IMR-90 (cell line): ENCODE data around the gene NDUFV3.

ENCODE experiments used
- CEBPB ChIP-seq: IDR thresholded peaks from 2 replicates; pipeline ENCODE4 v1.6.1; 2012; ENCODE audit warnings: low read depth, low read length, improper control_type of control experiment
- CHD1 ChIP-seq: IDR thresholded peaks from 2 replicates; pipeline ENCODE4 v1.6.1; 2012; ENCODE audit warnings: low read depth, low read length, improper control_type of control experiment
- MAFK ChIP-seq: IDR thresholded peaks from 2 replicates; pipeline ENCODE4 v1.6.1; 2012; ENCODE audit warnings: low read depth, low read length, improper control_type of control experiment
- MAZ ChIP-seq: IDR thresholded peaks from 2 replicates; pipeline ENCODE4 v1.6.1; 2012; ENCODE audit warnings: low read depth, mild to moderate bottlenecking, low read length, improper control_type of control experiment, moderate library complexity, borderline replicate concordance
- MXI1 ChIP-seq: IDR thresholded peaks from 2 replicates; pipeline ENCODE4 v1.6.1; 2012; ENCODE audit warnings: low read depth, mild to moderate bottlenecking, low read length, moderate library complexity, borderline replicate concordance
- NFE2L2 ChIP-seq: fragments of 150-350 bp; IDR thresholded peaks from 2 replicates; pipeline ENCODE4 v1.6.1; 2016; ENCODE audit warnings: low read depth, mild to moderate bottlenecking, low read length
- POLR2A ChIP-seq: IDR thresholded peaks from 2 replicates; pipeline ENCODE4 v1.6.1; 2012; ENCODE audit warnings: mild to moderate bottlenecking, low read depth, low read length
- RAD21 ChIP-seq: IDR thresholded peaks from 2 replicates; pipeline ENCODE4 v1.6.1; 2012; ENCODE audit warnings: low read length, improper control_type of control experiment
- RCOR1 ChIP-seq: IDR thresholded peaks from 2 replicates; pipeline ENCODE4 v1.6.1; 2012; ENCODE audit warnings: mild to moderate bottlenecking, low read length, improper control_type of control experiment; ENCODE audit not compliant: insufficient replicate concordance
- RFX5 ChIP-seq: IDR thresholded peaks from 2 replicates; pipeline ENCODE4 v1.8.0; 2012; ENCODE audit warnings: low read depth, mild to moderate bottlenecking, low read length, moderate library complexity
- SMC3 ChIP-seq: fragments of 150-350 bp; IDR thresholded peaks from 2 replicates; pipeline ENCODE4 v1.6.1; 2016; ENCODE audit warnings: low read depth, mild to moderate bottlenecking, antibody characterized with exemption, low read length, moderate library complexity
- TF ChIP-seq, protein P1 (sequence below): fragments of 150-350 bp; IDR thresholded peaks from 2 replicates; pipeline ENCODE4 v1.6.1; 2017; ENCODE audit warnings: mild to moderate bottlenecking, antibody characterized with exemption, low read length, low read depth
- TF ChIP-seq, protein P2 (sequence below): conservative IDR thresholded peaks from 2 replicates; pipeline ENCODE4 v1.5.1; 2012; ENCODE audit warnings: mild to moderate bottlenecking, low read depth, low read length, improper control_type of control experiment
- TF ChIP-seq, protein P3 (sequence below): fragments of 150-350 bp; IDR thresholded peaks from 2 replicates; pipeline ENCODE4 v1.6.1; 2016; ENCODE audit warnings: low read depth, mild to moderate bottlenecking, low read length, moderate library complexity, borderline replicate concordance

DNA sequence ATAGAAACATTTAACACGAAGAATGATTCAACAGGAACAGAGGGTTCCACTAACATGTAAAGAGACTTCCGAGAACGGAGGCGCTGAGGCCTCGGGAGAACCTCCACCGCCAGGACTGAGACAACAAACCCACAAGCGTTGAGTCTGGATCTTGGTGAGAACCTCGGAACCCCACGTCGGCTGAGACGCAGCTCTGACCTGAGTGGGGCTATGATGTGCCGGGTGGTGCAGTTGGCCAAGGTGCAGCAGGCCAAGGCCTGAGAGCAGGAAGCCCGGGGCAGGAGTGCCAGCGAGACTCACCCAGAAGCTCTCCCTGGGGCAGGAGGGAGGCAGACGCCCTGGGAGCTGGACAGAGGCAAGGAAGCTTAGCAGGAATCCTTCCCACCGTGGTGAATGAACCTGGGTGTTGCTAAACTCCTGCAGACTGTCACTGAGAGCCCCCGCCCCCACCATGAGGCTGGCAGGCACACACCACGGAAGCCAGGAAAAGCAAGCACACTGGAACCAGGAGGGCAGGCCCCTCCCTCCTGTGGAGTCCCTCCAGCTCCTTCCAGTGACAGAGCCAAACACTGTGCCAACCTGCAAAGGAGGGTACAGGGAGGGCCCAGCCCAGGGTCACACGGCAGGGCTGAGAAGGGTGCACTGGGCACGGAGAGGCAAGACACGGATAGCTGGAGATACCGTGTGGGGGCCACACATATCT lies 48.5 kb upstream of the NDUFV3 start:
- TF ChIP-seq, protein P1, sequence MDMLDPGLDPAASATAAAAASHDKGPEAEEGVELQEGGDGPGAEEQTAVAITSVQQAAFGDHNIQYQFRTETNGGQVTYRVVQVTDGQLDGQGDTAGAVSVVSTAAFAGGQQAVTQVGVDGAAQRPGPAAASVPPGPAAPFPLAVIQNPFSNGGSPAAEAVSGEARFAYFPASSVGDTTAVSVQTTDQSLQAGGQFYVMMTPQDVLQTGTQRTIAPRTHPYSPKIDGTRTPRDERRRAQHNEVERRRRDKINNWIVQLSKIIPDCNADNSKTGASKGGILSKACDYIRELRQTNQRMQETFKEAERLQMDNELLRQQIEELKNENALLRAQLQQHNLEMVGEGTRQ: no peak
- no peak for TF ChIP-seq MAFK
- TF ChIP-seq, protein P2, sequence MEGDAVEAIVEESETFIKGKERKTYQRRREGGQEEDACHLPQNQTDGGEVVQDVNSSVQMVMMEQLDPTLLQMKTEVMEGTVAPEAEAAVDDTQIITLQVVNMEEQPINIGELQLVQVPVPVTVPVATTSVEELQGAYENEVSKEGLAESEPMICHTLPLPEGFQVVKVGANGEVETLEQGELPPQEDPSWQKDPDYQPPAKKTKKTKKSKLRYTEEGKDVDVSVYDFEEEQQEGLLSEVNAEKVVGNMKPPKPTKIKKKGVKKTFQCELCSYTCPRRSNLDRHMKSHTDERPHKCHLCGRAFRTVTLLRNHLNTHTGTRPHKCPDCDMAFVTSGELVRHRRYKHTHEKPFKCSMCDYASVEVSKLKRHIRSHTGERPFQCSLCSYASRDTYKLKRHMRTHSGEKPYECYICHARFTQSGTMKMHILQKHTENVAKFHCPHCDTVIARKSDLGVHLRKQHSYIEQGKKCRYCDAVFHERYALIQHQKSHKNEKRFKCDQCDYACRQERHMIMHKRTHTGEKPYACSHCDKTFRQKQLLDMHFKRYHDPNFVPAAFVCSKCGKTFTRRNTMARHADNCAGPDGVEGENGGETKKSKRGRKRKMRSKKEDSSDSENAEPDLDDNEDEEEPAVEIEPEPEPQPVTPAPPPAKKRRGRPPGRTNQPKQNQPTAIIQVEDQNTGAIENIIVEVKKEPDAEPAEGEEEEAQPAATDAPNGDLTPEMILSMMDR: no peak
- TF ChIP-seq POLR2A: no peak
- no peak for TF ChIP-seq CEBPB
- TF ChIP-seq MXI1: no peak
- TF ChIP-seq, protein P3, sequence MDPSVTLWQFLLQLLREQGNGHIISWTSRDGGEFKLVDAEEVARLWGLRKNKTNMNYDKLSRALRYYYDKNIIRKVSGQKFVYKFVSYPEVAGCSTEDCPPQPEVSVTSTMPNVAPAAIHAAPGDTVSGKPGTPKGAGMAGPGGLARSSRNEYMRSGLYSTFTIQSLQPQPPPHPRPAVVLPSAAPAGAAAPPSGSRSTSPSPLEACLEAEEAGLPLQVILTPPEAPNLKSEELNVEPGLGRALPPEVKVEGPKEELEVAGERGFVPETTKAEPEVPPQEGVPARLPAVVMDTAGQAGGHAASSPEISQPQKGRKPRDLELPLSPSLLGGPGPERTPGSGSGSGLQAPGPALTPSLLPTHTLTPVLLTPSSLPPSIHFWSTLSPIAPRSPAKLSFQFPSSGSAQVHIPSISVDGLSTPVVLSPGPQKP: no peak
- no peak for TF ChIP-seq RCOR1
- TF ChIP-seq RFX5: no peak
- no peak for TF ChIP-seq MAZ
- no peak for TF ChIP-seq SMC3
- no peak for TF ChIP-seq RAD21
- no peak for TF ChIP-seq CHD1
- TF ChIP-seq NFE2L2: no peak
